ENCODE data around the gene PTPRT. TPM values are rescaled to one million over a fixed set of nuclear protein-coding genes. Genes with fewer than 3 reads are reported as not detected.

The PTPRT gene
- polyA plus RNA-seq, 3 donors, result not detected

- no peak for DNase-seq
- H3K27me3 ChIP-seq (ENCODE audit: control insufficient read depth in 2 of 2, insufficient read depth in 2 of 2, low read length in 2 of 2), result no peaks in the 10 kb centered on the region
- no peak overlapping the region for H3K9ac ChIP-seq (ENCODE audit: insufficient read depth, low read length, poor library complexity, severe bottlenecking)
- WGBS (ENCODE audit: insufficient coverage), result 86% methylated on average over 2 of the region's 3 CpGs
- no peak for TF ChIP-seq CTCF (IDR thresholded peaks at IDR 0.05)
- no peaks in the 10 kb centered on the region for H3K36me3 ChIP-seq (replicated peaks in 1 of 2; ENCODE audit: control insufficient read depth in 1 of 2, insufficient read depth in 2 of 2, low read length in 2 of 2)
- no peak overlapping the region for H3K4me3 ChIP-seq (replicated peaks in 1 of 3; ENCODE audit: low read depth in 2 of 3, low read length in 3 of 3)
- H3K4me3 Mint-ChIP-seq, result no peak overlapping the region
- no peaks in the 10 kb centered on the region for H3K4me1 Mint-ChIP-seq
- no peaks in the 10 kb centered on the region for H3K9me3 ChIP-seq (replicated peaks in 1 of 2; ENCODE audit: control insufficient read depth in 1 of 2, insufficient read depth in 1 of 2, low read length in 2 of 2)
- no peaks in the 10 kb centered on the region for H3K79me2 ChIP-seq (ENCODE audit: insufficient read depth, low read length)
- H2AFZ ChIP-seq (ENCODE audit: insufficient read depth, low read depth, low read length, poor library complexity, severe bottlenecking), result no peak overlapping the region
- no peaks in the 10 kb centered on the region for H3K36me3 Mint-ChIP-seq
- H4K20me1 ChIP-seq (ENCODE audit: insufficient read depth, low read length), result no peaks in the 10 kb centered on the region
- no peak overlapping the region for H3K4me2 ChIP-seq (replicated peaks; ENCODE audit: extremely low read depth, low read length, poor library complexity, severe bottlenecking)
- H3K9me3 Mint-ChIP-seq, result peaks cover 0 to 6% (median 1%) of the 10 kb centered on the region in 7 donors
- no peak overlapping the region for H3K27ac ChIP-seq (ENCODE audit: low read depth in 1 of 2, low read length in 2 of 2)
- no peaks in the 10 kb centered on the region for H3K4me1 ChIP-seq (ENCODE audit: control insufficient read depth in 1 of 2, insufficient read depth in 2 of 2, low read length in 2 of 2)
- intact Hi-C loops (cut with micrococcal nuclease), result no loop called here
- H3K27me3 Mint-ChIP-seq (ENCODE audit: low read depth in 3 of 3), result no peaks in the 10 kb centered on the region
- no peak overlapping the region for H3K27ac Mint-ChIP-seq
Measured at GRCh38 chr20:42295592-42295991, 894.1 kb downstream of the PTPRT start.

GRCh38 chr20:42294976-42295375, 894.7 kb downstream of the PTPRT start:
- intact Hi-C loops (cut with micrococcal nuclease), result no loop called here
- Histone ChIP-seq H4K20me1 (ENCODE audit: insufficient read depth, low read length) (no peaks in the 10 kb centered on the region), H3K4me1 (ENCODE audit: control insufficient read depth in 1 of 2, insufficient read depth in 2 of 2, low read length in 2 of 2) (no peaks in the 10 kb centered on the region), H3K4me3 (replicated peaks in 1 of 3; ENCODE audit: low read depth in 2 of 3, low read length in 3 of 3) (no peak overlapping the region), H3K9me3 (replicated peaks in 1 of 2; ENCODE audit: control insufficient read depth in 1 of 2, insufficient read depth in 1 of 2, low read length in 2 of 2) (no peaks in the 10 kb centered on the region), H3K27me3 (ENCODE audit: control insufficient read depth in 2 of 2, insufficient read depth in 2 of 2, low read length in 2 of 2) (no peaks in the 10 kb centered on the region), H3K9ac (ENCODE audit: insufficient read depth, low read length, poor library complexity, severe bottlenecking) (no peak overlapping the region), H3K27ac (ENCODE audit: low read depth in 1 of 2, low read length in 2 of 2) (no peak overlapping the region), H2AFZ (ENCODE audit: insufficient read depth, low read depth, low read length, poor library complexity, severe bottlenecking) (no peak overlapping the region), H3K4me2 (replicated peaks; ENCODE audit: extremely low read depth, low read length, poor library complexity, severe bottlenecking) (no peak overlapping the region), H3K36me3 (replicated peaks in 1 of 2; ENCODE audit: control insufficient read depth in 1 of 2, insufficient read depth in 2 of 2, low read length in 2 of 2) (no peaks in the 10 kb centered on the region), H3K79me2 (ENCODE audit: insufficient read depth, low read length) (no peaks in the 10 kb centered on the region)
- Mint-ChIP-seq H3K4me3 (no peak overlapping the region), H3K27me3 (ENCODE audit: low read depth in 3 of 3) (no peaks in the 10 kb centered on the region), H3K27ac (no peak overlapping the region), H3K9me3 (peaks cover 0 to 6% (median 1%) of the 10 kb centered on the region in 7 donors), H3K36me3 (no peaks in the 10 kb centered on the region), H3K4me1 (no peaks in the 10 kb centered on the region)
- DNase-seq, result no peak
- no peak for TF ChIP-seq CTCF (IDR thresholded peaks at IDR 0.05)

All from CD14-positive monocyte (primary cell).